Measurements from ENCODE around the gene CHP2.

The CHP2 gene

DNA sequence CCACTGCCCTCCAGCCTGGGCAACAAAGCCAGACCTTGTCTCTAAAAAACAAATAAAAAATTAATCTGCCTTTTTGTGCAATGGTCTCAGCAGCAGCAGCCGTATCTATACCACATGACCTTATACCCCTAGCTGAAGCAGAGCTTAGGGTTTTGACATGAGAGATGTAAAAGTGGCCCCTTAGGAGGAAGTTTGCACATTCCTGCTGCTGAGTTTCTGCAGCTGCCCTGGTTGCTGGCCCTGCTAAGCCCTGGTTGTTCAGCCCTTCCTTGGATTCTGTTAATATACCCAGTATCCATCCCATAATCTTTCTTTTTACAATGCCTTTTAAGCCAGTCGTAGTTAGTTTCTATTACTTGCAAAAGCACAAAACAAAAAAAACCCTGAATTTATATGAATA, 48.0 kb downstream of the CHP2 start:
- no peaks in the 10 kb centered on the region for H3K36me3 ChIP-seq
- DNase-seq: no peak
- no peaks in the 10 kb centered on the region for H3K9me3 ChIP-seq (ENCODE audit: severe bottlenecking)
- TF ChIP-seq, protein P1, sequence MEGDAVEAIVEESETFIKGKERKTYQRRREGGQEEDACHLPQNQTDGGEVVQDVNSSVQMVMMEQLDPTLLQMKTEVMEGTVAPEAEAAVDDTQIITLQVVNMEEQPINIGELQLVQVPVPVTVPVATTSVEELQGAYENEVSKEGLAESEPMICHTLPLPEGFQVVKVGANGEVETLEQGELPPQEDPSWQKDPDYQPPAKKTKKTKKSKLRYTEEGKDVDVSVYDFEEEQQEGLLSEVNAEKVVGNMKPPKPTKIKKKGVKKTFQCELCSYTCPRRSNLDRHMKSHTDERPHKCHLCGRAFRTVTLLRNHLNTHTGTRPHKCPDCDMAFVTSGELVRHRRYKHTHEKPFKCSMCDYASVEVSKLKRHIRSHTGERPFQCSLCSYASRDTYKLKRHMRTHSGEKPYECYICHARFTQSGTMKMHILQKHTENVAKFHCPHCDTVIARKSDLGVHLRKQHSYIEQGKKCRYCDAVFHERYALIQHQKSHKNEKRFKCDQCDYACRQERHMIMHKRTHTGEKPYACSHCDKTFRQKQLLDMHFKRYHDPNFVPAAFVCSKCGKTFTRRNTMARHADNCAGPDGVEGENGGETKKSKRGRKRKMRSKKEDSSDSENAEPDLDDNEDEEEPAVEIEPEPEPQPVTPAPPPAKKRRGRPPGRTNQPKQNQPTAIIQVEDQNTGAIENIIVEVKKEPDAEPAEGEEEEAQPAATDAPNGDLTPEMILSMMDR (IDR thresholded peaks at IDR 0.05; ENCODE audit: low read depth, low read length): no peak
- H3K27me3 ChIP-seq (ENCODE audit: insufficient read depth, low read depth, severe bottlenecking): peaks cover 2% of the 10 kb centered on the region
- no peak overlapping the region for H3K27ac ChIP-seq
- H3K4me3 ChIP-seq (ENCODE audit: low read depth, low read length): no peak overlapping the region

DNA sequence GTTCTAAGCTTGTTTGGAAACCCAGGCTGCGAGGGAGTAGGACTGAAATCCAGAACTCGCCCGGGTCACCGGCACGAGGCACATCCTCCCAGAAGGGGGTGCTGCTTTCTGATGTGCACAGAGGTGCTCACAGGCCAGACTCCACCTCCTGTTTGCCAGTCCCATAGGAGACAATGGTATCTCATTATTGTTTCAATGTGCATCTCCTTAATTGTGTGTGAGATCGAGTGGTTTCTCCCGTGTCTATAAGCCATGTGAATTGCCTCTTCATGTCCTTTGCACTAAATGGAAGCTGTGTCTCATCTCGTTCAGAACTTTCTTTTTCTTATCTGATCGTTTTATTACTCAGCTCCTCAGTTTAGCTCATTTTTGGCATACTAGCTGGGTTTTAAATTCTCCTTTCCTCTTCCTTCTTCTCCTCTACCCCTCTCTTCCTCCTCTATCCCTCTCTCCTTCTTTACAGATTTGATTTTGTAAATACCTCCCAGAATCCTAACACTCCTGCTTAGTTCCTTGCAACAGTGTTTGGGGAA, 48.8 kb downstream of the CHP2 start:
- no peak overlapping the region for H3K27ac ChIP-seq

DNA sequence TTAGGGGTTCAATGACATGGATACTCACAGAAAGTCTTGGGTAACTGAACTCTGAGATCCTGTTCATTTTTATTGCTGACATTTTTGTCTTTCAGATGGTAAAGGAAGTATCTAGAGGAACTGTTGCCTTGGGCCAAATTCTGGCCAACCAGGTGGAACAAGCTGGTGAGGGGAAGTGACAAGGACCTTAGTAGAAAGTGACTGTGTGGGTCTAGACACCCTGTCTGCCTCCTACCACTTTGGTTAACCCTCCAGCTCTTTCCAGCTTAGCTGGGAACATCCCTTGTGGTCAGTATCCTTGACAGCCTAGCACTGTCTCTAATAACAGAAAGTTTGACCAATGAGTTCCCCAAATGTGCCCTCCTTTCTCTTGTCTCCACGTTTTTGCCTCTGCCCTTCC, 52.2 kb downstream of the CHP2 start:
- H3K27ac ChIP-seq: no peak overlapping the region
- no peaks in the 10 kb centered on the region for H3K9me3 ChIP-seq (ENCODE audit: severe bottlenecking)
- no peak for DNase-seq
- TF ChIP-seq, protein P1 (IDR thresholded peaks at IDR 0.05; ENCODE audit: low read depth, low read length): no peak
- H3K36me3 ChIP-seq: no peaks in the 10 kb centered on the region
- H3K27me3 ChIP-seq (ENCODE audit: insufficient read depth, low read depth, severe bottlenecking): peaks cover 6% of the 10 kb centered on the region
- no peak overlapping the region for H3K4me3 ChIP-seq (ENCODE audit: low read depth, low read length)

More for the DNA sequence above, 48.8 kb downstream of the CHP2 start:
- Histone ChIP-seq H3K36me3 (no peaks in the 10 kb centered on the region), H3K4me3 (ENCODE audit: low read depth, low read length) (no peak overlapping the region), H3K9me3 (ENCODE audit: severe bottlenecking) (no peaks in the 10 kb centered on the region), H3K27me3 (ENCODE audit: insufficient read depth, low read depth, severe bottlenecking) (peaks cover 2% of the 10 kb centered on the region)
- DNase-seq: peak; percentile 79
- TF ChIP-seq, protein P1 (IDR thresholded peaks at IDR 0.05; ENCODE audit: low read depth, low read length): peak; percentile 86

Measured in WERI-Rb-1 (cell line).